ENCODE measurements around the gene OR8B12.
"Not testable (repeated sequence)": the region's sequence is repeated elsewhere in the genome, so short reads cannot be mapped to it uniquely, and the experiment has no call there.

Gene OR8B12

DNA sequence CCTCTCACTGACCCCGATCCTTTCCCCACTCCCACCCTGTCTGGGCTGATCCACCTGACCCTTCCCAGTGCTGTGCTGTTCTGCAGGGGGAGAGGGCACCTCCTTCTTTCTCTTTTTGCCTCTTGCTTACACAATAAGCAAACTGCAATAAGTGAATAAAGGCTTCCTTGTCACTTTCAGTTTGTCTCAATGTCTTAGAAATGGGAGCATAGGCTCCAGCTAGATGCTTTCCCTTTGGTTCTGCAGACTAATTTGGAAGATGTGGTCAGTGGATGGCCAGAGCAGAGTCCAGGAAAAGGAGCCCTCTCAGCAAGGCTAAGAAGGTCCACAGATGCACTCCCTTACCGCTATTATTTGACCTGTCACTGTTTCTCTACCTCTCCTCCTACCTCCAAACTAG is 9.4 kb downstream of the OR8B12 start:
- in situ Hi-C loops (cut with MboI; ENCODE audit: low sequenced_read_pairs): no loop called here

GRCh38 chr11:124533626-124534025 is 9.8 kb downstream of the OR8B12 start:
- in situ Hi-C loops (cut with MboI; ENCODE audit: low sequenced_read_pairs): no loop called here

GRCh38 chr11:124520550-124520854 is 23.0 kb downstream of the OR8B12 start:
- in situ Hi-C loops (cut with MboI; ENCODE audit: low sequenced_read_pairs): no loop called here

- in situ Hi-C loops (cut with MboI; ENCODE audit: low sequenced_read_pairs): no loop called here
Observed at GRCh38 chr11:124519850-124520549, 23.5 kb downstream of the OR8B12 start.

GRCh38 chr11:124518989-124519451 is 24.4 kb downstream of the OR8B12 start:
- in situ Hi-C loops (cut with MboI; ENCODE audit: low sequenced_read_pairs): no loop called here

- in situ Hi-C loops (cut with MboI; ENCODE audit: low sequenced_read_pairs): no loop called here
Observed at GRCh38 chr11:124517314-124517713, 26.1 kb downstream of the OR8B12 start.

- in situ Hi-C loops (cut with MboI; ENCODE audit: low sequenced_read_pairs): not testable (repeated sequence)
Observed at GRCh38 chr11:124514675-124515074, 28.8 kb downstream of the OR8B12 start.

- in situ Hi-C loops (cut with MboI; ENCODE audit: low sequenced_read_pairs): no loop called here
Observed at GRCh38 chr11:124514131-124514530, 29.3 kb downstream of the OR8B12 start.

DNA sequence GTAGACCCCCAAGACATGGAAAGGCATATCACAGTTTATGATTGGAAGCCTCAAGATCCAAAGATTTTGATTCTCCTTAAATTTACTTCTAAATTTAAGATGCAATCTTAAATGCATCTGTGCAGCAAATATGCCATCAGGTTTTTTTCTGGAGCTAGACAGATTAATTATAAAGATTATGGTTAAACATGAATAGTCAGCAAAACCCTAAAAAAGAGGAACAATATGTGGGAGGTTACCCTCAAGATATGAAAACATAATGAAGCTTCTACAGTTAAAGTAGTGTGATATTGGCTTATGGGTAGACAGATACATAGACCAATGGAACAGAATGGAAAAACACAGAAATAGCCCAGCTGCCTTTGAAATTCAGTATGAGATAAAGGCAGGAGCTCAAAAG is 31.7 kb downstream of the OR8B12 start:
- in situ Hi-C loops (cut with MboI; ENCODE audit: low sequenced_read_pairs): no loop called here

- in situ Hi-C loops (cut with MboI; ENCODE audit: low sequenced_read_pairs): no loop called here
Observed at GRCh38 chr11:124510279-124510678, 33.2 kb downstream of the OR8B12 start.

DNA sequence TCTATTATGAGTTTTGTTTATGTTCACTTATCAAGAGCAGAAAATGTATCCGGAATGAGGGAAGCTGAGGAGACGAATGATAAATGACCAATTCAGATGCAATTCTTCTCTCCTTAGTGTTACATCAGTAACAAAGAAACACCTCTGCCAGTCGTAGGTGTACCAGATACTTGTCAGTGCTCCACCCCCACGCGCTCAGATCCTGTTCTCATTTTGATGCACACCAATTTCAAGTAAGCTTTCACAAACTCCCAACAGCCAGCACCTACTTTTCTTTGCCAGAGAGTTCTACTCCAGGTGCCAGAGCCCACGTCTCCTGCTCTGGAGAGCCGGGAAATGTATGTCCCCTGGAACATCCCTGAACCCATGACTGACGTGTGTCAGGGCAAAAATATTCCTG is 43.7 kb downstream of the OR8B12 start:
- in situ Hi-C loops (cut with MboI; ENCODE audit: low sequenced_read_pairs): no loop called here

DNA sequence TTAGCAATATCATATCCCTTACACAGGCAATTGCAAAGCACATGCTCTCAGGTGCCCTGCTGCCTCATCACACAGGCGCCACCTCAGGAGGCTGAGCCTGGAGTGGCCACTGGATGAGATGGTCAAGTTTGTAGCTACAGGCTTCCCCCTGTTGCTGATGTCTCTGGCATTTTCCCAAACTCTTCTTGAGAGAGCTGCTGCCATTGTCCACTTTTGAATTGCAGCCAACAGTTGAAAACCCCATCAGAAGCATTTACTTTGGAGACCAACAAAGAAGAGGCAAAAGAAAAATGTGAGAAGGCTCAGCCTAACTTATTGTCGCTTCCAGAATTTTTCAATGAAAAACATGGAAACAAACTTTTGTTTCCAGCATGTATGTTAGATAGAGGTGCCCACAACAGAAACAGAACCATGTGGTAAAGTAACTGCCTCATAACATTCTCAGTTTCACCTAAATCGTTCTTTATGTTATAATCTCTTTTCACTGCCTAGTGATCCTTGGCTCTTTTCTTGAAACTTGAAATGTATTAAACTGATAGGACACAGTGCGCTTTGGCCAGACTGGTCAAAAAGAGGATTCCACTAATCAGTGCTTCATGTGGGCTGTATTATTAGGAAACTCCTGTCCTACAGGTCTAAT is 50.3 kb downstream of the OR8B12 start:
- in situ Hi-C loops (cut with MboI; ENCODE audit: low sequenced_read_pairs): no loop called here
